ENCODE data around the gene CD274.

Gene CD274

GRCh38 chr9:5482194-5482593, 31.9 kb downstream of the CD274 start:
- Histone ChIP-seq H3K36me3 (replicated peaks; ENCODE audit: insufficient read depth, low read length) (no peaks in the 10 kb centered on the region), H3F3A (ENCODE audit: insufficient read depth, low read length) (no peaks in the 10 kb centered on the region), H3K27ac (ENCODE audit: low read length) (no peak overlapping the region), H3K9me2 (replicated peaks; ENCODE audit: insufficient read depth, low read length) (no peaks in the 10 kb centered on the region), H3K9me3 (replicated peaks; ENCODE audit: insufficient read depth, low read length) (no peaks in the 10 kb centered on the region), H3K4me3 (ENCODE audit: low read length) (no peak overlapping the region), H3K9ac (ENCODE audit: low read length) (no peak overlapping the region), H3K79me2 (ENCODE audit: low read length) (no peaks in the 10 kb centered on the region), H2AFZ (ENCODE audit: low read length) (no peak overlapping the region), H3K4me1 (ENCODE audit: low read length) (no peaks in the 10 kb centered on the region), H3K4me2 (ENCODE audit: low read depth, low read length) (no peak overlapping the region), H3K27me3 (replicated peaks; ENCODE audit: insufficient read depth, low read length) (no peaks in the 10 kb centered on the region), H4K20me1 (ENCODE audit: insufficient read depth, low read length) (no peaks in the 10 kb centered on the region)
- DNase-seq, result no peak
- TF ChIP-seq EZH2 (optimal IDR thresholded peaks at IDR 0.05; ENCODE audit: low read depth, low read length) (no peak), EZH2phosphoT487 (IDR thresholded peaks at IDR 0.05; ENCODE audit: low read length) (no peak), CTCF (IDR thresholded peaks at IDR 0.05; ENCODE audit: low read length) (no peak)

- no peak overlapping the region for H3K4me2 ChIP-seq (ENCODE audit: low read depth, low read length)
- DNase-seq, result no peak
- no peaks in the 10 kb centered on the region for H4K20me1 ChIP-seq (ENCODE audit: insufficient read depth, low read length)
- no peaks in the 10 kb centered on the region for H3K9me2 ChIP-seq (replicated peaks; ENCODE audit: insufficient read depth, low read length)
- no peaks in the 10 kb centered on the region for H3K4me1 ChIP-seq (ENCODE audit: low read length)
- no peaks in the 10 kb centered on the region for H3K36me3 ChIP-seq (replicated peaks; ENCODE audit: insufficient read depth, low read length)
- no peaks in the 10 kb centered on the region for H3K9me3 ChIP-seq (replicated peaks; ENCODE audit: insufficient read depth, low read length)
- H3K27me3 ChIP-seq (replicated peaks; ENCODE audit: insufficient read depth, low read length), result no peaks in the 10 kb centered on the region
- H3K27ac ChIP-seq (ENCODE audit: low read length), result no peak overlapping the region
- TF ChIP-seq EZH2phosphoT487 (IDR thresholded peaks at IDR 0.05; ENCODE audit: low read length), result no peak
- H3K4me3 ChIP-seq (ENCODE audit: low read length), result no peak overlapping the region
- H3K9ac ChIP-seq (ENCODE audit: low read length), result no peak overlapping the region
- H3K79me2 ChIP-seq (ENCODE audit: low read length), result no peaks in the 10 kb centered on the region
- no peaks in the 10 kb centered on the region for H3F3A ChIP-seq (ENCODE audit: insufficient read depth, low read length)
- H2AFZ ChIP-seq (ENCODE audit: low read length), result no peak overlapping the region
These were observed 33.0 kb downstream of the CD274 start for GRCh38 chr9:5483306-5483705.

GRCh38 chr9:5485378-5486085, 35.2 kb downstream of the CD274 start:
- Histone ChIP-seq H2AFZ (ENCODE audit: low read length) (no peak overlapping the region), H4K20me1 (ENCODE audit: insufficient read depth, low read length) (no peaks in the 10 kb centered on the region), H3K79me2 (ENCODE audit: low read length) (no peaks in the 10 kb centered on the region), H3F3A (ENCODE audit: insufficient read depth, low read length) (no peaks in the 10 kb centered on the region), H3K9me3 (replicated peaks; ENCODE audit: insufficient read depth, low read length) (no peaks in the 10 kb centered on the region), H3K9ac (ENCODE audit: low read length) (no peak overlapping the region), H3K4me1 (ENCODE audit: low read length) (no peaks in the 10 kb centered on the region), H3K4me3 (ENCODE audit: low read length) (no peak overlapping the region), H3K36me3 (replicated peaks; ENCODE audit: insufficient read depth, low read length) (no peaks in the 10 kb centered on the region), H3K27me3 (replicated peaks; ENCODE audit: insufficient read depth, low read length) (no peaks in the 10 kb centered on the region), H3K4me2 (ENCODE audit: low read depth, low read length) (no peak overlapping the region), H3K27ac (ENCODE audit: low read length) (no peak overlapping the region), H3K9me2 (replicated peaks; ENCODE audit: insufficient read depth, low read length) (no peaks in the 10 kb centered on the region)
- DNase-seq, result no peak
- no peak for TF ChIP-seq EZH2 (optimal IDR thresholded peaks at IDR 0.05; ENCODE audit: low read depth, low read length)
- no peak for TF ChIP-seq EZH2phosphoT487 (IDR thresholded peaks at IDR 0.05; ENCODE audit: low read length)
- TF ChIP-seq CTCF (IDR thresholded peaks at IDR 0.05; ENCODE audit: low read length), result no peak

GRCh38 chr9:5486988-5487387, 36.6 kb downstream of the CD274 start:
- Histone ChIP-seq H3K4me2 (ENCODE audit: low read depth, low read length) (no peak overlapping the region), H3K79me2 (ENCODE audit: low read length) (no peaks in the 10 kb centered on the region), H3K4me1 (ENCODE audit: low read length) (peaks cover 3% of the 10 kb centered on the region; the same call in 1 of the 2 replicates), H3F3A (ENCODE audit: insufficient read depth, low read length) (no peaks in the 10 kb centered on the region), H4K20me1 (ENCODE audit: insufficient read depth, low read length) (no peaks in the 10 kb centered on the region), H3K36me3 (replicated peaks; ENCODE audit: insufficient read depth, low read length) (no peaks in the 10 kb centered on the region), H3K4me3 (ENCODE audit: low read length) (no peak overlapping the region), H2AFZ (ENCODE audit: low read length) (no peak overlapping the region), H3K9ac (ENCODE audit: low read length) (no peak overlapping the region), H3K27me3 (replicated peaks; ENCODE audit: insufficient read depth, low read length) (no peaks in the 10 kb centered on the region), H3K9me2 (replicated peaks; ENCODE audit: insufficient read depth, low read length) (no peaks in the 10 kb centered on the region), H3K27ac (ENCODE audit: low read length) (no peak overlapping the region), H3K9me3 (replicated peaks; ENCODE audit: insufficient read depth, low read length) (no peaks in the 10 kb centered on the region)
- TF ChIP-seq CTCF (IDR thresholded peaks at IDR 0.05; ENCODE audit: low read length), result no peak
- TF ChIP-seq EZH2 (optimal IDR thresholded peaks at IDR 0.05; ENCODE audit: low read depth, low read length), result no peak
- no peak for TF ChIP-seq EZH2phosphoT487 (IDR thresholded peaks at IDR 0.05; ENCODE audit: low read length)
- no peak for DNase-seq

Data from MM.1S (cell line).